Measurements from ENCODE around the gene ADAMTSL1.

The ADAMTSL1 gene

DNA sequence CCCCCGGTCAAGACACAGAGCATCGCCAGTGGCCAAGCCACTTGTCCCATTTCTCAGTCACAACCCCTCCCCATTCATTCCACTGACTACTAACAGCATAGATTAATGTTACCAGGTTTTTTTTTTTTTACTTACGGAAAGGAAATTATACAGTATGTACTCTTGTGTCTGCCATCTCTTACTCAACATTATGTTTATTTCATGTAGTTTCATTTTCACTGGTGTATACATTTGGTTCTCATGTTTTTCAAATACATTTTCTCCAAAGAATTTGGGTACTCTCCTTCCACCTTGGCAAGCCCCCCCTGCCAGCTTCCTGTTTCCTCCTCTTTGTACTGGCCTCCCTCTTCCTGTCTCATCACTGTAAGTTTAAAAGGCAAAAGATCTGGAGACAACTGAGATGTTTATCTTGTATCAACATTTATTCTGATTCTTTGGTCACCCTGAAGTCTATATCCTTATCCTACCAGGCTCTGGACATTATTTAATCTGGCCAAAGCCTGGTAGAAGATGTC is 351.8 kb downstream of the ADAMTSL1 start:
- H3K4me3 ChIP-seq (replicated peaks in 1 of 2; ENCODE audit: low read depth in 2 of 2, low read length in 2 of 2): no peak overlapping the region
- TF ChIP-seq, protein P1, sequence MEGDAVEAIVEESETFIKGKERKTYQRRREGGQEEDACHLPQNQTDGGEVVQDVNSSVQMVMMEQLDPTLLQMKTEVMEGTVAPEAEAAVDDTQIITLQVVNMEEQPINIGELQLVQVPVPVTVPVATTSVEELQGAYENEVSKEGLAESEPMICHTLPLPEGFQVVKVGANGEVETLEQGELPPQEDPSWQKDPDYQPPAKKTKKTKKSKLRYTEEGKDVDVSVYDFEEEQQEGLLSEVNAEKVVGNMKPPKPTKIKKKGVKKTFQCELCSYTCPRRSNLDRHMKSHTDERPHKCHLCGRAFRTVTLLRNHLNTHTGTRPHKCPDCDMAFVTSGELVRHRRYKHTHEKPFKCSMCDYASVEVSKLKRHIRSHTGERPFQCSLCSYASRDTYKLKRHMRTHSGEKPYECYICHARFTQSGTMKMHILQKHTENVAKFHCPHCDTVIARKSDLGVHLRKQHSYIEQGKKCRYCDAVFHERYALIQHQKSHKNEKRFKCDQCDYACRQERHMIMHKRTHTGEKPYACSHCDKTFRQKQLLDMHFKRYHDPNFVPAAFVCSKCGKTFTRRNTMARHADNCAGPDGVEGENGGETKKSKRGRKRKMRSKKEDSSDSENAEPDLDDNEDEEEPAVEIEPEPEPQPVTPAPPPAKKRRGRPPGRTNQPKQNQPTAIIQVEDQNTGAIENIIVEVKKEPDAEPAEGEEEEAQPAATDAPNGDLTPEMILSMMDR (IDR thresholded peaks at IDR 0.05; ENCODE audit: low read depth, low read length): no peak

DNA sequence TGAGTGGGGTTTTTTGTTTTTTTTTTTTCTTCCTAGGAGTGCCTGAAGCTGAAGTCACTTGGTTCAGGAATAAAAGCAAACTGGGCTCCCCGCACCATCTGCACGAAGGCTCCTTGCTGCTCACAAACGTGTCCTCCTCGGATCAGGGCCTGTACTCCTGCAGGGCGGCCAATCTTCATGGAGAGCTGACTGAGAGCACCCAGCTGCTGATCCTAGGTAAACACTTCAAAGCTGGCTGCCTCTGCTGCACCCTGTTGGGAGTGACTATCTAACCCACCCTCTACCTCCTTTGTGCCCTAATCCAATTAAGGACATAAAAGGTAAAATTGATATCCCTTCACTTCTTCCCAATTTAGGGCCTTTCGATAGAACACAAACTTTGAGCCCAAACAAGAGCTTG is 352.3 kb downstream of the ADAMTSL1 start:
- no peak for DNase-seq (ENCODE audit: low read depth in 2 of 2)
- TF ChIP-seq, protein P1 (IDR thresholded peaks at IDR 0.05; ENCODE audit: low read depth, low read length): no peak
- H3K4me3 ChIP-seq (replicated peaks in 1 of 2; ENCODE audit: low read depth in 2 of 2, low read length in 2 of 2): no peak overlapping the region

More for the DNA sequence above, 351.8 kb downstream of the ADAMTSL1 start:
- DNase-seq (ENCODE audit: low read depth in 2 of 2): no peak

DNA sequence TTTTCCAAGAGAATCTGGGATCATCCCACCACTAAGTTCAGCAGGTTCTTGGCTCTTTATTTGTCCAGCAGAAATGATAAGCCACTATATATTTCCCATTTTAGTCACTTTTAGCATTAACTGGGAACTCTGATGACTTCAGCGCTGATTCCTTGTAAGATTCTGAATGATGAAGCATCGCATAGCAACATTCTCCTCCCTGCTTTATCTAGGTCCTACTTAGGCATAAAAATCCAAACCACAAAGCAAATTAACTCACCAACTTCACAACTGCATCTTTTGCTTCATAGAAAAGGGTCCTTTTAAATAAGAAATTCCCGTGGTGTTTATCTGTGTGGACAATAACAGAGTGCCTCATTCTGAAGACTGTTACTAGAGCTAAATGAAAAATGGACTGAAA is 355.1 kb downstream of the ADAMTSL1 start:
- no peak overlapping the region for H3K4me3 ChIP-seq (replicated peaks in 1 of 2; ENCODE audit: low read depth in 2 of 2, low read length in 2 of 2)
- TF ChIP-seq, protein P1 (IDR thresholded peaks at IDR 0.05; ENCODE audit: low read depth, low read length): no peak
- no peak for DNase-seq (ENCODE audit: low read depth in 2 of 2)

DNA sequence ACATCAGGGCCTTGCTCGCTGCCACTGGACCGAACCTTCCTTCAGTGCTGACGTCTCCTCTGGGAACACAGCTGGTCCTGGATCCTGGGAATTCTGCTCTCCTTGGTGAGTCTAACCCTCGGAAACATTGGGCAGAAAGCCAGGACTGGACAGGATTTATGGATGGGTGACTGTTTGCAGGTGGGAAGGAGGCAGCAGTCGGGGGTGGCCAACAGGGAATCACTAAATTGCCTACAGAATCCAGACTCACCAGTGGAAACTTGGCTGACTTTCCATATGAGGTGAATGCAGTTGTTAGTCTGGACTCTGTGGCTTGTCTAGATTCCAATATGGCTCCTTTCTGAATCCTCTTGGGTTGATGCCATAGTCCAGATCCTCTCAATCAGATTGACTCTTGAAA is 355.9 kb downstream of the ADAMTSL1 start:
- H3K4me3 ChIP-seq (replicated peaks in 1 of 2; ENCODE audit: low read depth in 2 of 2, low read length in 2 of 2): no peak overlapping the region
- DNase-seq (ENCODE audit: low read depth in 2 of 2): no peak
- TF ChIP-seq, protein P1 (IDR thresholded peaks at IDR 0.05; ENCODE audit: low read depth, low read length): no peak

DNA sequence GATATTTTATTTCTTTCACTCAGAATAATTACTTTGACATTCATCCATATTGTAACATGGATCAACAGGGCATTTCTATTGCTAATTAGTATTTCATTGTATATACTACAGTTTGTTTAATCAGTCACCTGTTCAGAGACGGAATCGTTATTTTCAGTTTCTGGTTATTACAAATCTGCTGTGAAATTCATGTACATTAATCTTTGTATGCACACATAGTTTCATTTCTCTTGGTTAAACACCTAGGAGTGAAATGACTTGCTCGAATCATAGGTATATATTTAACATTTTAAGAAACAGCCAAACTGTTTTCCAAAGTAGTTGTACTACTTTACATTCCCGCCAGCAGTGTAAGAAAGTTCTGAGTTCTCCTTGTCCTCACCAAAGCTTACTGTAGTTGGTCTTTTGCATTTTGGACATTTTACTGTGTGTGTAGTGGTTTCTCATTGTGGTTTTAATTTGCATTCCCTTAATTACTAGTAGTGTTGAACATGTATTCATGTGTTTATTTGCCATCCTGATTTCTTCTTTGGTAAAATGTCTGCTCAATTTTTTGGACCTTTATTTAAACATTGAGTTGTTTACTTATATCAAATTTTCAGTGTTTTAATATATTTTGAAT is 360.9 kb downstream of the ADAMTSL1 start:
- TF ChIP-seq, protein P1 (IDR thresholded peaks at IDR 0.05; ENCODE audit: low read depth, low read length): no peak

DNA sequence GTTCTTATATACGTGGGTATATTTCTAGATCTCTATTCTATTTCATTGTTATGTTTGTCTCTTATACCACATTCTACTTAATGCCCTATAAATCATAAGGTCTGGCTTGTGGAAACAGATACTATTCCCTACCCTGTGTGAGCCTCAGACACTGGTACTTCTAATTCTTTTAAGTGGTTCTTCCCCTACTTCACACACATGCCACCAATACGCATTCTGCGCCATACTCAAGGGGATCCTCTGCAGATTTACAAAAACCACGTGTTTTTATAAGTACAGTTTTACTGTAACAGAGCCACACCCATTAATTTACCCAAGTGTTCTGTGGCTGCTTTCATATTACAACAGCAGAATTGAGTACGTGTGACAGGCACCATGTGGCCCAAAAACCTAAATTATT is 363.4 kb downstream of the ADAMTSL1 start:
- TF ChIP-seq, protein P1 (IDR thresholded peaks at IDR 0.05; ENCODE audit: low read depth, low read length): no peak
- DNase-seq (ENCODE audit: low read depth in 2 of 2): no peak
- H3K4me3 ChIP-seq (replicated peaks in 1 of 2; ENCODE audit: low read depth in 2 of 2, low read length in 2 of 2): no peak overlapping the region

More for the DNA sequence above, 360.9 kb downstream of the ADAMTSL1 start:
- DNase-seq (ENCODE audit: low read depth in 2 of 2): no peak
- H3K4me3 ChIP-seq (replicated peaks in 1 of 2; ENCODE audit: low read depth in 2 of 2, low read length in 2 of 2): no peak overlapping the region
